Epithelial cell of esophagus (primary cell): ENCODE results near the gene SMAD3.
A peak's percentile ranks its signal among the peaks of the same experiment; 100 is the strongest.

ENCODE experiments used
- DNase-seq: peaks from one replicate; pipeline ENCODE4 v3.0.0; 2010; ENCODE audit warnings: low read depth
- H3K4me3 ChIP-seq: 2 replicates; pipeline ENCODE4 v1.5.1; 2011; ENCODE audit warnings: mild to moderate bottlenecking, low read length, control low read depth
- CTCF ChIP-seq: IDR thresholded peaks from 2 replicates; pipeline ENCODE4 v1.5.1; 2011; ENCODE audit warnings: low read depth, mild to moderate bottlenecking, low read length, control low read depth, inconsistent platforms; ENCODE audit not compliant: insufficient read depth; ENCODE audit errors: missing control alignments

The SMAD3 gene

DNA sequence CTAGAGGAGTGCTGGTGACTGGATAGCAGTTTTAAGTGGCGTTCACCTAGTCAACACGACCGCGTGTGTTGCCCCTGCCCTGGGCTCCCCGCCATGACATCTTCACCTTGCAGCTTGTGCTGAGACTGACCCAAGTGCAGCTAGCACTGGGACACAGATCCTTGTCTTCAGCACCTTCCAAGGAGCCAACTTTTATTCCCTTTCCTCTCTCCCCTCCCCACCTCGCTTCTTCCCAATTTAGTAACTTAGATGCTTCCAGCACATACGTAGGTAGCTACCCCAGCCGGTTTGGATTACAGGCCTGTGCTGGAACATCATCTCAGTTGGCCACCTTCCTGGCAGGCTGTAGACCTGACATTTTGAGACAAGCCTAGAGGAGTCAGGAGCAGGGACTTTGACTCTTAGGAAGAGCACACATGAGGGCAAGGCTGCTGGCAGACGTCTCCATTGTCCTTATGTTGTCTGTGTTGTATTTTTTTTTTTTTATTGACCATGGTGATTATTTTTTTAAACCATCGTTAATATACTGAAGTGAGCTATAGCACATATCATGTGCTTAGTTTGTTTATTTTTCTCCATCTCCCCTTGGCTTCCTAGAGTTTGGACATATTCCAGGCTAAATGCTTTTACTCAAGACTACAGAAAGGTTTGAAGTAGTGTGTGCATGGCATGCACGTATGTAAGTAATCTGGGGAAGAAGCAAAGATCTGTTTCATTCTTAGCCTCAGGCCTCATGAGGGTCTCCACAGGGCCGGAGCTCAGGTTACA lies 128.0 kb downstream of the SMAD3 start:
- TF ChIP-seq CTCF, result no peak
- no peak for DNase-seq
- no peak overlapping the region for H3K4me3 ChIP-seq

DNA sequence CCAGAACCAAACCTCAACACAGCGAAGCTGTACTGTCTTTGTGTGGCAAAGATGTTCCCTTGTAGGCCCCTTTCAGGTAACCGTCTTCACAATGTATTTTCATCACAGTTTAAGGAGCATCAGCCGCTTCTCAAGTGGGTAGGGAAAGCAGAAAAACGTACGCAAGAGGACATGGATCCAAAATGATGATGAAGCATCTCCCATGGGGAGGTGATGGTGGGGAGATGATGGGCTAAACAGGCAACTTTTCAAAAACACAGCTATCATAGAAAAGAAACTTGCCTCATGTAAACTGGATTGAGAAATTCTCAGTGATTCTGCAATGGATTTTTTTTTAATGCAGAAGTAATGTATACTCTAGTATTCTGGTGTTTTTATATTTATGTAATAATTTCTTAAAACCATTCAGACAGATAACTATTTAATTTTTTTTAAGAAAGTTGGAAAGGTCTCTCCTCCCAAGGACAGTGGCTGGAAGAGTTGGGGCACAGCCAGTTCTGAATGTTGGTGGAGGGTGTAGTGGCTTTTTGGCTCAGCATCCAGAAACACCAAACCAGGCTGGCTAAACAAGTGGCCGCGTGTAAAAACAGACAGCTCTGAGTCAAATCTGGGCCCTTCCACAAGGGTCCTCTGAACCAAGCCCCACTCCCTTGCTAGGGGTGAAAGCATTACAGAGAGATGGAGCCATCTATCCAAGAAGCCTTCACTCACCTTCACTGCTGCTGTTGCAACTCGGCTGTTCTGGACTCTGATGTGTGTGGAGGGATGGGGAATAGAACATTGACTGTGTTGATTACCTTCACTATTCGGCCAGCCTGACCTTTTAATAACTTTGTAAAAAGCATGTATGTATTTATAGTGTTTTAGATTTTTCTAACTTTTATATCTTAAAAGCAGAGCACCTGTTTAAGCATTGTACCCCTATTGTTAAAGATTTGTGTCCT lies 129.0 kb downstream of the SMAD3 start:
- TF ChIP-seq CTCF, result no peak
- no peak overlapping the region for H3K4me3 ChIP-seq
- no peak for DNase-seq

- H3K4me3 ChIP-seq, result no peak overlapping the region
- DNase-seq, result no peak
- no peak for TF ChIP-seq CTCF
These were observed 129.9 kb downstream of the SMAD3 start for GRCh38 chr15:67195305-67195704.

DNA sequence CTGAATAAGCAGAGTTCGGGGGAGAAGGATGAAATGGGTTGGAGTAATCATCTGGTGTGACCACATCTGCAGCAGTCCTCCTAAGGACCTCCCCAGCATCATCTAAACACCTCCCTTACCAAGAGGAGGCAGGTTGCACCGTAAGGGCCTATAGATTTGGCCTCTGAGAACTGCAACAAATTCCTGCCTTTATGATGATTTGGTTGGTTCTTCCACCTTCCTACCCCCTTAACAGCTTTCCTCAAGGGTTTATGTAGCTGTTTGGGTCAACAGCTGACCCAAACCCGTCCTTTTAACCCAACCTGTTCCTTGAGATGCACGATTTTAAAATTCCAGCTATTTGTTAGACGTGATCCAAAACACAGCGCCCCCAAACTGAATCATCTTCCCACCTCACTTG lies 130.8 kb downstream of the SMAD3 start:
- H3K4me3 ChIP-seq, result no peak overlapping the region
- TF ChIP-seq CTCF, result no peak
- DNase-seq, result no peak

- TF ChIP-seq CTCF, result no peak
- H3K4me3 ChIP-seq, result no peak overlapping the region
- peak; percentile 65 for DNase-seq
These were observed 131.4 kb downstream of the SMAD3 start for GRCh38 chr15:67196672-67197363.

DNA sequence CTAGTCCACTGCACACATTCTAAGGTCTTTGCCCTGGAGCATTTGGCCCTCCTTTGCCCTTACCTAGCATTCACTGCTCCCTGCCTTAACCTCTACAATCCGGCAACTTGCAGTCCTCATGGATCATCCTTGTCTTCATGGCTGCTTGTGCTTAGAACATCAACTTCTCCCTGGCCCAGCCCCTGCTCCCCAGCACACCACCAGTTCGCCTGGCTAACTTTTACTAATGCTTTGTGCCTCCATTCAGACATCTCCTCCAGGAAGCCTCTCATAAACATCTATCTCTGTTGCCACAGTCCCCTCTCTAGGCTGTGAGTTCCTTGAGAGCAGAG lies 131.9 kb downstream of the SMAD3 start:
- DNase-seq, result no peak
- no peak for TF ChIP-seq CTCF

More for the DNA sequence above, 131.9 kb downstream of the SMAD3 start:
- H3K4me3 ChIP-seq, result no peak overlapping the region
